OCI-LY7 (cell line): ENCODE data around the gene PDLIM1. TPM values are rescaled to one million over a fixed set of nuclear protein-coding genes. Genes with fewer than 3 reads are reported as not detected.

Experiments used
- BruUV-seq: library from RNA; stranded (reverse); fragments of 400-500 nt; replicated peaks from 2 replicates; lab custom pipeline; 2021; lab: Mats Ljungman, UMichigan
- CTCF ChIA-PET: fragments of 300-600 bp; sonication (Branson Sonifier 250); formaldehyde crosslinking; loops from one replicate; lab custom pipeline; 2022; ENCODE audit warnings: antibody characterized with exemption; ENCODE audit not compliant: unreplicated experiment; lab: Charles Lee
- POLR2A ChIA-PET: fragments of 300-600 bp; sonication (Branson Sonifier 250); formaldehyde crosslinking; loops from one replicate; lab custom pipeline; 2022; ENCODE audit warnings: antibody characterized with exemption; lab: Charles Lee
- DNase-seq: peaks from one replicate; pipeline ENCODE4 v3.0.0-alpha.2; 2015; ENCODE audit warnings: low spot score
- H2AFZ ChIP-seq: fragments of 200-600 bp; sonication (generic), shearing (Covaris generic); 2 replicates; pipeline ENCODE4 v1.6.1; 2014; ENCODE audit warnings: mild to moderate bottlenecking, antibody characterized with exemption, low read length, moderate library complexity
- H3K27ac ChIP-seq: fragments of 200-600 bp; sonication (generic); 2 replicates; pipeline ENCODE4 v1.5.1; 2014; ENCODE audit warnings: mixed run types, low read depth, mild to moderate bottlenecking, moderate library complexity, low read length, inconsistent platforms; ENCODE audit not compliant: poor library complexity, severe bottlenecking
- H3K36me3 ChIP-seq: fragments of 200-600 bp; sonication (generic); 2 replicates; pipeline ENCODE4 v1.6.1; 2014; ENCODE audit warnings: mild to moderate bottlenecking, antibody characterized with exemption, low read length, moderate library complexity, mixed read lengths; ENCODE audit not compliant: insufficient read depth
- H3K4me1 ChIP-seq: fragments of 200-600 bp; sonication (generic); 2 replicates; pipeline ENCODE4 v1.5.1; 2014; ENCODE audit warnings: mild to moderate bottlenecking, low read length; ENCODE audit not compliant: insufficient read depth, poor library complexity, severe bottlenecking
- H3K4me2 ChIP-seq: fragments of 200-600 bp; sonication (generic); 2 replicates; pipeline ENCODE4 v1.6.1; 2014; ENCODE audit warnings: mild to moderate bottlenecking, low read length
- H3K4me3 ChIP-seq: fragments of 200-600 bp; sonication (generic); 2 replicates; pipeline ENCODE4 v1.5.1; 2014; ENCODE audit warnings: mild to moderate bottlenecking, low read depth, low read length; ENCODE audit not compliant: poor library complexity, severe bottlenecking
- H3K79me2 ChIP-seq: fragments of 200-600 bp; sonication (generic); 2 replicates; pipeline ENCODE4 v1.6.1; 2016; ENCODE audit warnings: low read depth, mild to moderate bottlenecking, low read length, moderate library complexity, mixed read lengths; ENCODE audit not compliant: insufficient read depth
- H3K9me2 ChIP-seq: fragments of 200-600 bp; sonication (generic); 2 replicates; pipeline ENCODE4 v1.6.1; 2016; ENCODE audit warnings: mild to moderate bottlenecking, low read length, mixed read lengths; ENCODE audit not compliant: insufficient read depth
- H3K9me3 ChIP-seq: fragments of 200-600 bp; sonication (generic); 2 replicates; pipeline ENCODE4 v1.6.1; 2014; ENCODE audit warnings: mild to moderate bottlenecking, mixed run types, low read length, mixed read lengths
- H4K20me1 ChIP-seq: fragments of 200-600 bp; sonication (generic); 2 replicates; pipeline ENCODE4 v1.6.1; 2014; ENCODE audit warnings: mild to moderate bottlenecking, antibody characterized with exemption, low read length, moderate library complexity, mixed read lengths; ENCODE audit not compliant: insufficient read depth
- EZH2phosphoT487 ChIP-seq: fragments of 200-600 bp; sonication (generic); IDR thresholded peaks from 2 replicates; pipeline ENCODE4 v1.6.1; 2018; ENCODE audit warnings: low read depth, borderline replicate concordance, mild to moderate bottlenecking, mixed run types, antibody characterized with exemption, low read length, moderate library complexity, mixed read lengths
- intact Hi-C: fragments of 100-400 bp; cut with micrococcal nuclease; formaldehyde crosslinking; loops from one replicate; pipeline ENCODE4 v1.10.0; 2022; ENCODE audit not compliant: unreplicated experiment
- total RNA-seq, 2 experiments: library from RNA; depleted of rRNA in 1 of 2; stranded (reverse); fragments of >200 nt in 1 of 2; shearing (Covaris generic) in 1 of 2; gene quantifications; 2 replicates each; pipeline ENCODE4 v1.2.3, GENCODE V29; 2014 to 2022
- TF ChIP-seq, protein P1 (sequence below): fragments of 200-600 bp; sonication (generic); conservative IDR thresholded peaks from 2 replicates; pipeline ENCODE4 v1.5.1; 2014; ENCODE audit warnings: mild to moderate bottlenecking, antibody characterized with exemption, low read length, moderate library complexity, mixed read lengths

The PDLIM1 gene
- total RNA-seq, 2 experiments from 2014 or later = 22.3 to 105 TPM

DNA sequence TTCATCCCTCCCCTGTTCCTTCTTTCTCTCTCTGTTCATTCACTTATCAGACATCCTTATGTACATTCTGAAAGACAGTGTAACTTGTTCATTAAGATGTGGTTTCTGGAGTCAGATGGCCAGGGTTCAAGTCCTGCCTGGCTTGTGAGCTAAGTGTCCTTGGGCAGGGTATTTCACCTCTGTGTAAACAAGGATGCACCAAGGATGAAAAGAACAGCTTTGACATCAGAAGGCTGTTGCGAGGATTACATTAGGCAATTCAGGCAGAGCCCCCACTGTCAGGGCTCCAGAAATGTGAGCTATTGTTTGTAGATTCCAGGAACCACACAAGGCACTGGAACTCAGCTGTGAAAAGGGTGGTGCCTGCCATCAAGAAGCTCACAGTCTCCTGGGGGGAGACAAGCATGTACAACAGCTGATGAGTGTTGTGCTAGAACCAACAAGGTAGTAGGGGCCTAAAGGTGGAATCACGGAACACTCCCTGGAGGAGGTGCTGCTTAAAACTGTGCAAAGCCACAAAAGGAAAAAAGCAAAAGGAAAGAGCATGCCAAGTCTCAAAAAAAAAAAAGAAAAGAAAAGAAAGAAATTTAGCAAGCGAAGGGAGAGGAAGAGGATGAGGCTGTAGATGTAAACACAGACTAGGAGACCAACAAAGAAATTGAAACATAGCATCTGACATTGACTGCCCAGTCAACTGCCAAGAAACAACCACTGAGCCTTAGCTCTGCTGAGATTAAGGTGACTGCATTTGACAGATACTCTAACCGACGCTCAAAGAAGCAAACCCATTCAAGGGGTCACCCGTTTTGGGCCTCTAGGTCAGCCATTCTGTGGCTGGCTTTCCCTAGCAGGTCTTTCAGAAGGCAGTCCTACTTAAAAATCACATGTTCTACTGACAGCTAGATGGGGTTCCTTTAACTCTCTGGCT lies 12.5 kb downstream of the PDLIM1 start:
- Histone ChIP-seq H3K79me2 (no peaks in the 10 kb centered on the region; the same call in 1 of the 2 replicates), H3K4me3 (no peak overlapping the region), H3K9me3 (no peaks in the 10 kb centered on the region), H3K36me3 (no peaks in the 10 kb centered on the region), H3K9me2 (no peaks in the 10 kb centered on the region), H3K4me1 (peaks cover 9% of the 10 kb centered on the region), H2AFZ (no peak overlapping the region), H3K27ac (no peak overlapping the region), H3K4me2 (no peak overlapping the region), H4K20me1 (no peaks in the 10 kb centered on the region)
- TF ChIP-seq, protein P1, sequence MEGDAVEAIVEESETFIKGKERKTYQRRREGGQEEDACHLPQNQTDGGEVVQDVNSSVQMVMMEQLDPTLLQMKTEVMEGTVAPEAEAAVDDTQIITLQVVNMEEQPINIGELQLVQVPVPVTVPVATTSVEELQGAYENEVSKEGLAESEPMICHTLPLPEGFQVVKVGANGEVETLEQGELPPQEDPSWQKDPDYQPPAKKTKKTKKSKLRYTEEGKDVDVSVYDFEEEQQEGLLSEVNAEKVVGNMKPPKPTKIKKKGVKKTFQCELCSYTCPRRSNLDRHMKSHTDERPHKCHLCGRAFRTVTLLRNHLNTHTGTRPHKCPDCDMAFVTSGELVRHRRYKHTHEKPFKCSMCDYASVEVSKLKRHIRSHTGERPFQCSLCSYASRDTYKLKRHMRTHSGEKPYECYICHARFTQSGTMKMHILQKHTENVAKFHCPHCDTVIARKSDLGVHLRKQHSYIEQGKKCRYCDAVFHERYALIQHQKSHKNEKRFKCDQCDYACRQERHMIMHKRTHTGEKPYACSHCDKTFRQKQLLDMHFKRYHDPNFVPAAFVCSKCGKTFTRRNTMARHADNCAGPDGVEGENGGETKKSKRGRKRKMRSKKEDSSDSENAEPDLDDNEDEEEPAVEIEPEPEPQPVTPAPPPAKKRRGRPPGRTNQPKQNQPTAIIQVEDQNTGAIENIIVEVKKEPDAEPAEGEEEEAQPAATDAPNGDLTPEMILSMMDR = no peak
- TF ChIP-seq EZH2phosphoT487 = no peak
- intact Hi-C loops = no loop called here
- CTCF ChIA-PET = interaction anchor here (1.0 kb wide), 1 partner anchor 10 kb away, joined by 5 read pairs; no protein-coding TSS in a partner anchor
- BruUV-seq = no TSS peak
- POLR2A ChIA-PET = interaction anchor here (0.7 to 1.9 kb wide), 5 partner anchors 11 to 83 kb away, joined by 3 to 9 read pairs (median 4); no protein-coding TSS in a partner anchor
- no peak for DNase-seq

DNA sequence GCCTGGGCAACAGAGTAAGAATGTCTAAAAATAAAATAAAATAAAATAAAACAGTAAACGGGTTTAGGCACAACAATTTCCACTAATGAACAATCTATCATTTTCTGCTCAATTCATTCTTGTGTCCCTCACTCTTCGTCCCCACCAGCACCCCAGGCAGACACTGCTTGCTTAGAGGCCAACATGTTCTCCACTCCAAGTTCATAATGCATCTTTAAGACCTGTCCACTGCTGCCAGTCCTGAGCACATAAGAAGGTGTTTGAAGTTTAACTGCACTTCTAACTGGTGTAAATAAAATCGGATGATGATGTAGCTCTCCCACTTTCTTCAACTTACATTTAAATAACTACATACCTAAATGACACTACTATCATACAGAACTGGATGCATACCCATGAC lies 13.2 kb downstream of the PDLIM1 start:
- H3K27ac ChIP-seq = no peak overlapping the region
- no TSS peak for BruUV-seq

More for the DNA sequence above, 13.2 kb downstream of the PDLIM1 start:
- no peak overlapping the region for H3K4me3 ChIP-seq
- ChIA-PET CTCF (interaction anchor here (0.6 to 1.0 kb wide), 2 partner anchors 11 to 79 kb away, joined by 3 to 5 read pairs; no protein-coding TSS in a partner anchor), POLR2A (interaction anchor here (1.0 to 1.4 kb wide), 3 partner anchors 13 to 18 kb away, joined by 3 to 4 read pairs (median 3); no protein-coding TSS in a partner anchor)
- H2AFZ ChIP-seq = no peak overlapping the region
- no peak for TF ChIP-seq EZH2phosphoT487
- TF ChIP-seq, protein P1 = no peak
- no peak for DNase-seq
- H4K20me1 ChIP-seq = no peaks in the 10 kb centered on the region
- no peaks in the 10 kb centered on the region for H3K9me2 ChIP-seq
- intact Hi-C loops = no loop called here
- no peaks in the 10 kb centered on the region for H3K36me3 ChIP-seq
- H3K4me1 ChIP-seq = peaks cover 9% of the 10 kb centered on the region
- H3K4me2 ChIP-seq = no peak overlapping the region
- H3K79me2 ChIP-seq = no peaks in the 10 kb centered on the region; the same call in 1 of the 2 replicates
- H3K9me3 ChIP-seq = no peaks in the 10 kb centered on the region
